ENCODE data around the gene STXBP2. TPM values are rescaled to one million over a fixed set of nuclear protein-coding genes. Genes with fewer than 3 reads are reported as not detected.

STXBP2 gene
- total and polyA plus RNA-seq, 4 donors = 11.4 to 35.4 (median 28.8) TPM

GRCh38 chr19:7602240-7602934 lies 34.5 kb upstream of the STXBP2 start:
- intact Hi-C loops (cut with DNase I) = no loop called here
- H3K4me1 ChIP-seq (ENCODE audit: control insufficient read depth in 1 of 2, insufficient read depth in 2 of 2, low read length in 2 of 2) = no peaks in the 10 kb centered on the region
- H3K27ac ChIP-seq (ENCODE audit: low read depth in 1 of 2, low read length in 2 of 2) = no peak overlapping the region
- no peak overlapping the region for H3K4me3 ChIP-seq (ENCODE audit: low read length in 2 of 2)
- H3K27me3 ChIP-seq (ENCODE audit: control insufficient read depth in 1 of 2, insufficient read depth in 2 of 2, low read length in 1 of 2) = no peaks in the 10 kb centered on the region
- no peaks in the 10 kb centered on the region for H3K9me3 ChIP-seq (ENCODE audit: control insufficient read depth, low read length)
- no peak for DNase-seq
- 39 to 43% methylated on average over 12 to 15 of the region's 15 CpGs for WGBS, 2 donors
- no peak for ATAC-seq (ENCODE audit: low FRiP score)
- H3K36me3 ChIP-seq (ENCODE audit: control insufficient read depth in 1 of 2, insufficient read depth in 2 of 2, low read length in 1 of 2) = no peaks in the 10 kb centered on the region

- no peak for DNase-seq
- no peaks in the 10 kb centered on the region for H3K36me3 ChIP-seq (ENCODE audit: control insufficient read depth in 1 of 2, insufficient read depth in 2 of 2, low read length in 1 of 2)
- ATAC-seq (ENCODE audit: low FRiP score) = no peak
- intact Hi-C loops (cut with DNase I) = no loop called here
- H3K9me3 ChIP-seq (ENCODE audit: control insufficient read depth, low read length) = no peaks in the 10 kb centered on the region
- H3K4me3 ChIP-seq (ENCODE audit: low read length in 2 of 2) = no peak overlapping the region
- H3K27ac ChIP-seq (ENCODE audit: low read depth in 1 of 2, low read length in 2 of 2) = no peak overlapping the region
- H3K4me1 ChIP-seq (ENCODE audit: control insufficient read depth in 1 of 2, insufficient read depth in 2 of 2, low read length in 2 of 2) = no peaks in the 10 kb centered on the region
- 72 to 77% methylated on average over 11 of the region's 11 CpGs for WGBS, 2 donors
- H3K27me3 ChIP-seq (ENCODE audit: control insufficient read depth in 1 of 2, insufficient read depth in 2 of 2, low read length in 1 of 2) = no peaks in the 10 kb centered on the region
These were observed 33.9 kb upstream of the STXBP2 start for GRCh38 chr19:7602935-7603497.

- ATAC-seq (ENCODE audit: low FRiP score) (no peak), DNase-seq (no peak)
- no peaks in the 10 kb centered on the region for H3K9me3 ChIP-seq (ENCODE audit: control insufficient read depth, low read length)
- no peaks in the 10 kb centered on the region for H3K36me3 ChIP-seq (ENCODE audit: control insufficient read depth in 1 of 2, insufficient read depth in 2 of 2, low read length in 1 of 2)
- no peak overlapping the region for H3K27ac ChIP-seq (ENCODE audit: low read depth in 1 of 2, low read length in 2 of 2)
- WGBS, 2 donors = 65 to 76% methylated on average over 9 of the region's 9 CpGs
- H3K27me3 ChIP-seq (ENCODE audit: control insufficient read depth in 1 of 2, insufficient read depth in 2 of 2, low read length in 1 of 2) = no peaks in the 10 kb centered on the region
- no peaks in the 10 kb centered on the region for H3K4me1 ChIP-seq (ENCODE audit: control insufficient read depth in 1 of 2, insufficient read depth in 2 of 2, low read length in 2 of 2)
- H3K4me3 ChIP-seq (ENCODE audit: low read length in 2 of 2) = no peak overlapping the region
- intact Hi-C loops (cut with DNase I) = no loop called here
These were observed 33.0 kb upstream of the STXBP2 start for GRCh38 chr19:7603919-7604318.

GRCh38 chr19:7605490-7606222 lies 31.3 kb upstream of the STXBP2 start:
- WGBS, 2 donors = 60 to 66% methylated on average over 14 of the region's 14 CpGs
- Histone ChIP-seq H3K27ac (ENCODE audit: low read depth in 1 of 2, low read length in 2 of 2) (no peak overlapping the region), H3K4me3 (ENCODE audit: low read length in 2 of 2) (no peak overlapping the region), H3K9me3 (ENCODE audit: control insufficient read depth, low read length) (no peaks in the 10 kb centered on the region), H3K36me3 (ENCODE audit: control insufficient read depth in 1 of 2, insufficient read depth in 2 of 2, low read length in 1 of 2) (no peaks in the 10 kb centered on the region), H3K4me1 (ENCODE audit: control insufficient read depth in 1 of 2, insufficient read depth in 2 of 2, low read length in 2 of 2) (no peaks in the 10 kb centered on the region), H3K27me3 (ENCODE audit: control insufficient read depth in 1 of 2, insufficient read depth in 2 of 2, low read length in 1 of 2) (no peaks in the 10 kb centered on the region)
- ATAC-seq (ENCODE audit: low FRiP score) (no peak), DNase-seq (no peak)
- intact Hi-C loops (cut with DNase I) = no loop called here

GRCh38 chr19:7606289-7606688 lies 30.6 kb upstream of the STXBP2 start:
- no peak for DNase-seq
- no peaks in the 10 kb centered on the region for H3K9me3 ChIP-seq (ENCODE audit: control insufficient read depth, low read length)
- no peak overlapping the region for H3K27ac ChIP-seq (ENCODE audit: low read depth in 1 of 2, low read length in 2 of 2)
- ATAC-seq (ENCODE audit: low FRiP score) = no peak
- no peak overlapping the region for H3K4me3 ChIP-seq (ENCODE audit: low read length in 2 of 2)
- H3K36me3 ChIP-seq (ENCODE audit: control insufficient read depth in 1 of 2, insufficient read depth in 2 of 2, low read length in 1 of 2) = no peaks in the 10 kb centered on the region
- no peaks in the 10 kb centered on the region for H3K4me1 ChIP-seq (ENCODE audit: control insufficient read depth in 1 of 2, insufficient read depth in 2 of 2, low read length in 2 of 2)
- WGBS, 2 donors = 78 to 84% methylated on average over 15 to 17 of the region's 17 CpGs
- intact Hi-C loops (cut with DNase I) = no loop called here
- no peaks in the 10 kb centered on the region for H3K27me3 ChIP-seq (ENCODE audit: control insufficient read depth in 1 of 2, insufficient read depth in 2 of 2, low read length in 1 of 2)

GRCh38 chr19:7607212-7607873 lies 29.6 kb upstream of the STXBP2 start:
- intact Hi-C loops (cut with DNase I) = no loop called here
- WGBS, 2 donors = 75 to 85% methylated on average over 9 to 10 of the region's 10 CpGs

GRCh38 chr19:7607874-7608560 lies 28.9 kb upstream of the STXBP2 start:
- ATAC-seq (ENCODE audit: low FRiP score) (no peak), DNase-seq (no peak)
- WGBS, 2 donors = 88% methylated on average over 23 to 25 of the region's 25 CpGs
- no peaks in the 10 kb centered on the region for H3K4me1 ChIP-seq (ENCODE audit: control insufficient read depth in 1 of 2, insufficient read depth in 2 of 2, low read length in 2 of 2)
- intact Hi-C loops (cut with DNase I) = no loop called here
- H3K27me3 ChIP-seq (ENCODE audit: control insufficient read depth in 1 of 2, insufficient read depth in 2 of 2, low read length in 1 of 2) = no peaks in the 10 kb centered on the region
- H3K36me3 ChIP-seq (ENCODE audit: control insufficient read depth in 1 of 2, insufficient read depth in 2 of 2, low read length in 1 of 2) = no peaks in the 10 kb centered on the region
- H3K4me3 ChIP-seq (ENCODE audit: low read length in 2 of 2) = no peak overlapping the region
- H3K9me3 ChIP-seq (ENCODE audit: control insufficient read depth, low read length) = no peaks in the 10 kb centered on the region
- H3K27ac ChIP-seq (ENCODE audit: low read depth in 1 of 2, low read length in 2 of 2) = no peak overlapping the region

More at GRCh38 chr19:7607212-7607873, 29.6 kb upstream of the STXBP2 start:
- Histone ChIP-seq H3K4me1 (ENCODE audit: control insufficient read depth in 1 of 2, insufficient read depth in 2 of 2, low read length in 2 of 2) (no peaks in the 10 kb centered on the region), H3K4me3 (ENCODE audit: low read length in 2 of 2) (no peak overlapping the region), H3K27me3 (ENCODE audit: control insufficient read depth in 1 of 2, insufficient read depth in 2 of 2, low read length in 1 of 2) (no peaks in the 10 kb centered on the region), H3K27ac (ENCODE audit: low read depth in 1 of 2, low read length in 2 of 2) (no peak overlapping the region), H3K36me3 (ENCODE audit: control insufficient read depth in 1 of 2, insufficient read depth in 2 of 2, low read length in 1 of 2) (no peaks in the 10 kb centered on the region), H3K9me3 (ENCODE audit: control insufficient read depth, low read length) (no peaks in the 10 kb centered on the region)
- no peak for ATAC-seq (ENCODE audit: low FRiP score)
- no peak for DNase-seq

GRCh38 chr19:7610491-7611240 lies 26.2 kb upstream of the STXBP2 start:
- H3K4me3 ChIP-seq (ENCODE audit: low read length in 2 of 2) = no peak overlapping the region
- 80 to 85% methylated on average over 31 of the region's 31 CpGs for WGBS, 2 donors
- ATAC-seq (ENCODE audit: low FRiP score) (no peak), DNase-seq (no peak)
- H3K4me1 ChIP-seq (ENCODE audit: control insufficient read depth in 1 of 2, insufficient read depth in 2 of 2, low read length in 2 of 2) = no peaks in the 10 kb centered on the region
- no peaks in the 10 kb centered on the region for H3K9me3 ChIP-seq (ENCODE audit: control insufficient read depth, low read length)
- H3K36me3 ChIP-seq (ENCODE audit: control insufficient read depth in 1 of 2, insufficient read depth in 2 of 2, low read length in 1 of 2) = no peaks in the 10 kb centered on the region
- H3K27ac ChIP-seq (ENCODE audit: low read depth in 1 of 2, low read length in 2 of 2) = no peak overlapping the region
- intact Hi-C loops (cut with DNase I) = no loop called here
- no peaks in the 10 kb centered on the region for H3K27me3 ChIP-seq (ENCODE audit: control insufficient read depth in 1 of 2, insufficient read depth in 2 of 2, low read length in 1 of 2)

Data from aorta (tissue), 5 donors.